SK-N-SH (cell line): ENCODE measurements around the gene CSTF3.

ENCODE experiments used
- CTCF ChIP-seq: fragments of 200-600 bp; sonication (generic); IDR thresholded peaks from 2 replicates; pipeline ENCODE4 v1.6.1; 2017; ENCODE audit warnings: antibody characterized with exemption, mild to moderate bottlenecking, moderate library complexity
- ELF1 ChIP-seq: IDR thresholded peaks from 2 replicates; pipeline ENCODE4 v1.4.0; 2012
- EP300 ChIP-seq, 2 experiments: IDR thresholded peaks; 2 replicates each; pipeline versions ENCODE4 v1.4.0 to v1.6.1; 2012; ENCODE audit warnings: borderline replicate concordance in 1 of 2, low read depth in 1 of 2, low read length in 1 of 2
- JUND ChIP-seq: IDR thresholded peaks from 2 replicates; pipeline ENCODE4 v1.4.0; 2012
- MAX ChIP-seq: IDR thresholded peaks from 2 replicates; pipeline ENCODE4 v1.4.0; 2012; ENCODE audit warnings: low read depth
- NFIC ChIP-seq: IDR thresholded peaks from 2 replicates; pipeline ENCODE4 v1.4.0; 2012; ENCODE audit warnings: borderline replicate concordance
- POLR2AphosphoS5 ChIP-seq: IDR thresholded peaks from 2 replicates; pipeline ENCODE4 v1.6.1; 2012; ENCODE audit warnings: low read depth, low read length
- RAD21 ChIP-seq: IDR thresholded peaks from 2 replicates; pipeline ENCODE4 v1.6.1; 2012; ENCODE audit warnings: mild to moderate bottlenecking, low read length
- RCOR1 ChIP-seq: fragments of 150-350 bp; IDR thresholded peaks from 2 replicates; pipeline ENCODE4 v1.6.1; 2017; ENCODE audit warnings: antibody characterized with exemption, low read length
- REST ChIP-seq: IDR thresholded peaks from 2 replicates; pipeline ENCODE4 v1.6.1; 2012; ENCODE audit warnings: mild to moderate bottlenecking, low read depth, low read length, moderate library complexity
- RFX5 ChIP-seq: IDR thresholded peaks from 2 replicates; pipeline ENCODE4 v1.6.1; 2012; ENCODE audit warnings: mild to moderate bottlenecking, improper control_type of control experiment, low read length
- SMC3 ChIP-seq: IDR thresholded peaks from 2 replicates; pipeline ENCODE4 v1.6.1; 2012; ENCODE audit warnings: low read depth, low read length, improper control_type of control experiment
- TCF12 ChIP-seq: IDR thresholded peaks from 2 replicates; pipeline ENCODE4 v1.4.0; 2012
- USF1 ChIP-seq: IDR thresholded peaks from 2 replicates; pipeline ENCODE4 v1.4.0; 2012; ENCODE audit warnings: low read depth, borderline replicate concordance

- TF ChIP-seq EP300 (IDR thresholded peaks at IDR 0.05; ENCODE audit: borderline replicate concordance in 1 of 2, low read depth in 1 of 2, low read length in 1 of 2), result no peak
- no peak for TF ChIP-seq CTCF
- no peak for TF ChIP-seq SMC3
- TF ChIP-seq ELF1, result no peak
- no peak for TF ChIP-seq NFIC
- no peak for TF ChIP-seq JUND
- no peak for TF ChIP-seq RAD21
- TF ChIP-seq MAX, result no peak
- no peak for TF ChIP-seq REST
- no peak for TF ChIP-seq POLR2AphosphoS5
- TF ChIP-seq RFX5, result no peak
- no peak for TF ChIP-seq TCF12
- no peak for TF ChIP-seq USF1
- TF ChIP-seq RCOR1, result no peak
Observed at GRCh38 chr11:33128739-33129138, 32.5 kb downstream of the CSTF3 start.
